Measurements from ENCODE around the gene ZNF223. TPM values are rescaled to one million over a fixed set of nuclear protein-coding genes. Genes with fewer than 3 reads are reported as not detected.

ZNF223 gene
- total RNA-seq = 10 to 100 TPM in 1 of 8 experiments, 1 to 10 TPM in 7; 3.9 to 11.4 (median 7.2) TPM

GRCh38 chr19:44051650-44052402, at the start of gene ZNF223:
Gene ZNF223, plus strand, starts transcription at chr19:44052036. Its CDS starts 3,141 bp downstream, at chr19:44055177.
- Histone ChIP-seq H3K27ac (peak within 1 kb of the TSS; percentile 6 to 35), H3K4me1 (replicated peaks in 1 of 2) (peaks cover 3 to 6% of the 10 kb centered on the region in 2 donors), H3K4me3 (peak within 1 kb of the TSS; percentile 51 to 75 (median 60))
- WGBS, 10 experiments = 0 to 47% (median 19%) methylated on average over 3 to 9 of the region's 38 CpGs; no CpG with 5 or more reads in 2 of the 10 experiments
- peak; percentile 96 to 100 (median 100) for ATAC-seq (replicated peaks in 6 of 8)
- in situ Hi-C loops (cut with MboI; ENCODE audit: low pct_unique_long_range_greater_than_20kb in 2 of 9, low sequenced_read_pairs in 9 of 9, unreplicated experiment in 9 of 9) = no loop called here

GRCh38 chr19:44002212-44002565, 49.6 kb upstream of the ZNF223 start:
- peak overlapping the region in 1 of 2 donors; percentile 9 for H3K27ac ChIP-seq
- peaks cover 3 to 4% of the 10 kb centered on the region in 2 donors for H3K4me1 ChIP-seq (replicated peaks in 1 of 2)
- peak overlapping the region; percentile 62 to 88 (median 71) for H3K4me3 ChIP-seq
- in situ Hi-C loops (cut with MboI; ENCODE audit: low pct_unique_long_range_greater_than_20kb in 2 of 9, low sequenced_read_pairs in 9 of 9, unreplicated experiment in 9 of 9) = no loop called here
- WGBS, 10 experiments = 0 to 60% (median 19%) methylated on average over 2 to 8 of the region's 8 CpGs
- peak in 3 of 8 experiments; percentile 4 to 7 (median 7) for ATAC-seq (replicated peaks in 6 of 8)

- Histone ChIP-seq H3K27ac (peak within 1 kb of the TSS in 1 of 2 donors; percentile 35), H3K4me3 (peak within 1 kb of the TSS; percentile 62 to 88 (median 71)), H3K4me1 (replicated peaks in 1 of 2) (peaks cover 3 to 4% of the 10 kb centered on the region in 2 donors)
- ATAC-seq (replicated peaks in 6 of 8) = peak; percentile 95 to 100 (median 99)
- in situ Hi-C loops (cut with MboI; ENCODE audit: low pct_unique_long_range_greater_than_20kb in 2 of 9, low sequenced_read_pairs in 9 of 9, unreplicated experiment in 9 of 9) = no loop called here
- 0 to 3% (median 0%) methylated on average over 2 to 22 of the region's 48 CpGs; no CpG with 5 or more reads in 2 of the 10 experiments for WGBS, 10 experiments
Observed at GRCh38 chr19:44002566-44003460, 49.0 kb upstream of the ZNF223 start, which contains the start of gene ZNF230. Gene ZNF230, plus strand, starts transcription at chr19:44002957. Its CDS starts 4,122 bp downstream, at chr19:44007079.

GRCh38 chr19:44003461-44004009, 48.3 kb upstream of the ZNF223 start:
- peaks cover 3 to 4% of the 10 kb centered on the region in 2 donors for H3K4me1 ChIP-seq (replicated peaks in 1 of 2)
- in situ Hi-C loops (cut with MboI; ENCODE audit: low pct_unique_long_range_greater_than_20kb in 2 of 9, low sequenced_read_pairs in 9 of 9, unreplicated experiment in 9 of 9) = no loop called here
- peak in 3 of 8 experiments; percentile 4 to 12 (median 6) for ATAC-seq (replicated peaks in 6 of 8)
- H3K4me3 ChIP-seq = peak overlapping the region; percentile 62 to 88 (median 71)
- no peak overlapping the region for H3K27ac ChIP-seq
- WGBS, 10 experiments = 0 to 7% (median 0%) methylated on average over 1 to 14 of the region's 15 CpGs; no CpG with 5 or more reads in 1 of the 10 experiments

GRCh38 chr19:44005973-44006372, 45.9 kb upstream of the ZNF223 start:
- ATAC-seq (replicated peaks in 6 of 8) = no peak
- no peak overlapping the region for H3K4me3 ChIP-seq
- peaks cover 3 to 4% of the 10 kb centered on the region in 2 donors for H3K4me1 ChIP-seq (replicated peaks in 1 of 2)
- no peak overlapping the region for H3K27ac ChIP-seq
- in situ Hi-C loops (cut with MboI; ENCODE audit: low pct_unique_long_range_greater_than_20kb in 2 of 9, low sequenced_read_pairs in 9 of 9, unreplicated experiment in 9 of 9) = no loop called here
- 88 to 100% (median 100%) methylated on average over 1 of the region's 1 CpG; no CpG with 5 or more reads in 2 of the 10 experiments for WGBS, 10 experiments

- H3K4me3 ChIP-seq = no peak overlapping the region
- H3K27ac ChIP-seq = no peak overlapping the region
- WGBS, 10 experiments = 83 to 100% (median 100%) methylated on average over 1 to 5 of the region's 6 CpGs; no CpG with 5 or more reads in 3 of the 10 experiments
- H3K4me1 ChIP-seq (replicated peaks in 1 of 2) = peaks cover 0 to 3% of the 10 kb centered on the region in 2 donors
- in situ Hi-C loops (cut with MboI; ENCODE audit: low pct_unique_long_range_greater_than_20kb in 2 of 9, low sequenced_read_pairs in 9 of 9, unreplicated experiment in 9 of 9) = no loop called here
- no peak for ATAC-seq (replicated peaks in 6 of 8)
Observed at GRCh38 chr19:44007473-44007872, 44.4 kb upstream of the ZNF223 start.

GRCh38 chr19:44010468-44010867, 41.4 kb upstream of the ZNF223 start:
- Histone ChIP-seq H3K4me1 (replicated peaks in 1 of 2) (no peaks in the 10 kb centered on the region), H3K27ac (no peak overlapping the region), H3K4me3 (no peak overlapping the region)
- WGBS, 10 experiments = 20 to 100% (median 91%) methylated on average over 1 to 5 of the region's 5 CpGs; no CpG with 5 or more reads in 1 of the 10 experiments
- ATAC-seq (replicated peaks in 6 of 8) = no peak
- in situ Hi-C loops (cut with MboI; ENCODE audit: low pct_unique_long_range_greater_than_20kb in 2 of 9, low sequenced_read_pairs in 9 of 9, unreplicated experiment in 9 of 9) = no loop called here

GRCh38 chr19:44019498-44019897, 32.3 kb upstream of the ZNF223 start:
- Histone ChIP-seq H3K4me1 (replicated peaks in 1 of 2) (peaks cover 0 to 1% of the 10 kb centered on the region in 2 donors), H3K4me3 (no peak overlapping the region), H3K27ac (no peak overlapping the region)
- ATAC-seq (replicated peaks in 6 of 8) = no peak
- in situ Hi-C loops (cut with MboI; ENCODE audit: low pct_unique_long_range_greater_than_20kb in 2 of 9, low sequenced_read_pairs in 9 of 9, unreplicated experiment in 9 of 9) = no loop called here
- 0 to 30% (median 8%) methylated on average over 1 to 2 of the region's 2 CpGs; no CpG with 5 or more reads in 3 of the 10 experiments for WGBS, 10 experiments

GRCh38 chr19:44021221-44021620, 30.6 kb upstream of the ZNF223 start:
- no peak for ATAC-seq (replicated peaks in 6 of 8)
- in situ Hi-C loops (cut with MboI; ENCODE audit: low pct_unique_long_range_greater_than_20kb in 2 of 9, low sequenced_read_pairs in 9 of 9, unreplicated experiment in 9 of 9) = no loop called here
- H3K4me3 ChIP-seq = no peak overlapping the region

GRCh38 chr19:44024900-44025216, 27.0 kb upstream of the ZNF223 start:
- no peak for ATAC-seq (replicated peaks in 6 of 8)
- in situ Hi-C loops (cut with MboI; ENCODE audit: low pct_unique_long_range_greater_than_20kb in 2 of 9, low sequenced_read_pairs in 9 of 9, unreplicated experiment in 9 of 9) = no loop called here
- H3K4me1 ChIP-seq (replicated peaks in 1 of 2) = peaks cover 3 to 10% of the 10 kb centered on the region in 2 donors
- peak overlapping the region; percentile 71 to 82 for H3K27ac ChIP-seq
- H3K4me3 ChIP-seq = peak overlapping the region; percentile 68 to 93 (median 82)
- 40 to 83% (median 65%) methylated on average over 1 to 4 of the region's 4 CpGs; no CpG with 5 or more reads in 5 of the 10 experiments for WGBS, 10 experiments

More at GRCh38 chr19:44021221-44021620, 30.6 kb upstream of the ZNF223 start:
- Histone ChIP-seq H3K27ac (no peak overlapping the region), H3K4me1 (replicated peaks in 1 of 2) (peaks cover 3 to 10% of the 10 kb centered on the region in 2 donors)

- H3K4me1 ChIP-seq (replicated peaks in 1 of 2) = peaks cover 3 to 10% of the 10 kb centered on the region in 2 donors
- in situ Hi-C loops (cut with MboI; ENCODE audit: low pct_unique_long_range_greater_than_20kb in 2 of 9, low sequenced_read_pairs in 9 of 9, unreplicated experiment in 9 of 9) = no loop called here
- ATAC-seq (replicated peaks in 6 of 8) = peak; percentile 99 to 100 (median 100)
- WGBS, 10 experiments = 0 to 7% (median 1%) methylated on average over 1 to 14 of the region's 37 CpGs; no CpG with 5 or more reads in 1 of the 10 experiments
- H3K27ac ChIP-seq = peak within 1 kb of the TSS; percentile 71 to 82
- peak within 1 kb of the TSS; percentile 68 to 93 (median 82) for H3K4me3 ChIP-seq
Observed at GRCh38 chr19:44025217-44025936, 26.5 kb upstream of the ZNF223 start, which contains the start of gene ZNF222. Gene ZNF222, plus strand, starts transcription at chr19:44025379. Its CDS starts 58 bp downstream, at chr19:44025437.

- 87 to 100% (median 97%) methylated on average over 3 to 6 of the region's 6 CpGs for WGBS, 10 experiments
- in situ Hi-C loops (cut with MboI; ENCODE audit: low pct_unique_long_range_greater_than_20kb in 2 of 9, low sequenced_read_pairs in 9 of 9, unreplicated experiment in 9 of 9) = no loop called here
- H3K27ac ChIP-seq = no peak overlapping the region
- H3K4me3 ChIP-seq = peak overlapping the region in 1 of 5 donors; percentile 82
- H3K4me1 ChIP-seq (replicated peaks in 1 of 2) = peaks cover 3 to 10% of the 10 kb centered on the region in 2 donors
- no peak for ATAC-seq (replicated peaks in 6 of 8)
Observed at GRCh38 chr19:44026622-44027021, 25.2 kb upstream of the ZNF223 start.

Measured in motor neuron (in vitro differentiated cells).